CD4-positive, alpha-beta memory T cell (primary cell): ENCODE results near the gene LRIT2. TPM values are rescaled to one million over a fixed set of nuclear protein-coding genes. Genes with fewer than 3 reads are reported as not detected.

Experiments used
- CTCF ChIA-PET: fragments of 350-600 bp; sonication (Branson Sonifier 250); formaldehyde crosslinking; loops from one replicate; lab custom pipeline; 2021; ENCODE audit warnings: inconsistent platforms; ENCODE audit not compliant: partially characterized antibody; lab: Charles Lee
- POLR2A ChIA-PET: fragments of 350-600 bp; sonication (Branson Sonifier 250); formaldehyde crosslinking; loops from one replicate; lab custom pipeline; 2021; ENCODE audit not compliant: partially characterized antibody; lab: Charles Lee
- DNase-seq, 5 donors: peaks; one replicate each; pipeline versions ENCODE4 v3.0.0 to v3.0.0-alpha.2; 2020 to 2022; ENCODE audit warnings: mixed read lengths in 1 of 5
- H3K27ac ChIP-seq: one replicate; pipeline ENCODE4 v1.7.0; 2013; ENCODE audit warnings: low read depth, low read length
- H3K27me3 ChIP-seq: 2 replicates; pipeline ENCODE4 v1.7.0; 2013; ENCODE audit warnings: mild to moderate bottlenecking, low read length, moderate library complexity; ENCODE audit not compliant: insufficient read depth
- H3K36me3 ChIP-seq: 2 replicates; pipeline ENCODE4 v1.7.0; 2013; ENCODE audit warnings: mild to moderate bottlenecking, low read length, moderate library complexity; ENCODE audit not compliant: insufficient read depth
- H3K4me1 ChIP-seq: 2 replicates; pipeline ENCODE4 v1.7.0; 2013; ENCODE audit warnings: mild to moderate bottlenecking, low read length, moderate library complexity; ENCODE audit not compliant: insufficient read depth
- H3K4me3 ChIP-seq, 2 donors: one replicate each; pipeline ENCODE4 v1.7.0; 2013; ENCODE audit warnings: low read length in 2 of 2, mild to moderate bottlenecking in 1 of 2
- H3K9me3 ChIP-seq, 2 donors: one replicate each; pipeline ENCODE4 v1.7.0; 2013; ENCODE audit warnings: low read length in 2 of 2, control low read depth in 1 of 2; ENCODE audit not compliant: control insufficient read depth in 1 of 2
- H3K27ac Mint-ChIP-seq, 7 donors: one replicate each; pipeline ENCODE4 v1.8.0; 2020 to 2021; ENCODE audit warnings: mixed read lengths in 7 of 7, mild to moderate bottlenecking in 6 of 7, inconsistent platforms in 3 of 7, moderate library complexity in 3 of 7
- H3K27me3 Mint-ChIP-seq, 2 donors: one replicate each; pipeline ENCODE4 v1.8.0; 2020 to 2021; ENCODE audit warnings: mixed read lengths in 2 of 2
- H3K36me3 Mint-ChIP-seq, 2 donors: one replicate each; pipeline ENCODE4 v1.8.0; 2020 to 2021; ENCODE audit warnings: mixed read lengths in 2 of 2, inconsistent platforms in 1 of 2, mild to moderate bottlenecking in 1 of 2
- H3K4me1 Mint-ChIP-seq, 4 donors: one replicate each; pipeline ENCODE4 v1.8.0; 2020 to 2021; ENCODE audit warnings: mixed read lengths in 4 of 4, mild to moderate bottlenecking in 1 of 4
- H3K4me3 Mint-ChIP-seq, 8 donors: one replicate each; pipeline ENCODE4 v1.8.0; 2020 to 2021; ENCODE audit warnings: mixed read lengths in 8 of 8, mild to moderate bottlenecking in 7 of 8, moderate library complexity in 6 of 8, inconsistent platforms in 3 of 8
- H3K9me3 Mint-ChIP-seq, 8 donors: one replicate each; pipeline ENCODE4 v1.8.0; 2020 to 2021; ENCODE audit warnings: mixed read lengths in 8 of 8, mild to moderate bottlenecking in 5 of 8, inconsistent platforms in 3 of 8, moderate library complexity in 1 of 8
- intact Hi-C: fragments of 100-400 bp; cut with micrococcal nuclease; formaldehyde crosslinking; loops from one replicate; pipeline ENCODE4 v1.15.1; 2023
- polyA plus RNA-seq, 2 donors: library from polyadenylated mRNA; unstranded; fragments of 300-500 nt; fragmentation: Illumina TruSeq; gene quantifications; one replicate each; pipeline ENCODE4 v1.2.3, GENCODE V29; 2021
- total RNA-seq, 2 experiments: library from RNA; stranded (reverse); gene quantifications; one replicate each; pipeline ENCODE4 v1.2.3, GENCODE V29; 2021

The LRIT2 gene
- total RNA-seq (not detected), polyA plus RNA-seq (not detected)

- no peaks in the 10 kb centered on the region for H3K36me3 Mint-ChIP-seq
- H3K9me3 ChIP-seq: no peaks in the 10 kb centered on the region
- no peak within 1 kb of the TSS for H3K27ac ChIP-seq
- no peak within 1 kb of the TSS for H3K4me3 ChIP-seq
- H3K4me1 Mint-ChIP-seq: no peaks in the 10 kb centered on the region
- peaks cover 5 to 28% of the 10 kb centered on the region in 2 donors for H3K27me3 Mint-ChIP-seq
- POLR2A ChIA-PET: no interaction called here
- intact Hi-C loops: no loop called here
- no peaks in the 10 kb centered on the region for H3K4me1 ChIP-seq
- H3K4me3 Mint-ChIP-seq: no peak within 1 kb of the TSS
- peaks cover 0 to under 1% (median 0%) of the 10 kb centered on the region in 8 donors for H3K9me3 Mint-ChIP-seq
- H3K27me3 ChIP-seq: peaks cover 4% of the 10 kb centered on the region
- CTCF ChIA-PET: no interaction called here
- H3K36me3 ChIP-seq: no peaks in the 10 kb centered on the region
- DNase-seq: no peak
- no peak within 1 kb of the TSS for H3K27ac Mint-ChIP-seq
Measured at GRCh38 chr10:84225427-84226173, at the start of gene LRIT2. TSS of gene LRIT2 (minus strand) at chr10:84225544. CDS start at chr10:84225520, 24 bp downstream.

- ChIA-PET CTCF (interaction anchor here (11.3 kb wide), 1 partner anchor 267 kb away, joined by 326 read pairs; no protein-coding TSS in a partner anchor), POLR2A (no interaction called here)
- H3K4me3 ChIP-seq: no peak overlapping the region
- no peaks in the 10 kb centered on the region for H3K9me3 ChIP-seq
- no peak overlapping the region for H3K27ac ChIP-seq
- no peak for DNase-seq
- H3K4me1 ChIP-seq: no peaks in the 10 kb centered on the region
- no peaks in the 10 kb centered on the region for H3K27me3 ChIP-seq
- no peaks in the 10 kb centered on the region for H3K36me3 Mint-ChIP-seq
- no peaks in the 10 kb centered on the region for H3K9me3 Mint-ChIP-seq
- no peak overlapping the region for H3K27ac Mint-ChIP-seq
- H3K4me3 Mint-ChIP-seq: peak overlapping the region in 1 of 8 donors; percentile 3
- peaks cover 11 to 15% (median 14%) of the 10 kb centered on the region in 4 donors for H3K4me1 Mint-ChIP-seq
- H3K27me3 Mint-ChIP-seq: peaks cover 0 to 2% of the 10 kb centered on the region in 2 donors
- no peaks in the 10 kb centered on the region for H3K36me3 ChIP-seq
- intact Hi-C loops: no loop called here
Measured at GRCh38 chr10:84270708-84271107, 45.4 kb upstream of the LRIT2 start.

GRCh38 chr10:84269773-84270172 lies 44.4 kb upstream of the LRIT2 start:
- ChIA-PET POLR2A (no interaction called here), CTCF (interaction anchor here (0.9 to 11.3 kb wide), 4 partner anchors 16 to 268 kb away, joined by 3 to 326 read pairs (median 5); no protein-coding TSS in a partner anchor)
- no peaks in the 10 kb centered on the region for H3K36me3 ChIP-seq
- no peaks in the 10 kb centered on the region for H3K36me3 Mint-ChIP-seq
- no peaks in the 10 kb centered on the region for H3K27me3 ChIP-seq
- peaks cover 0 to 2% of the 10 kb centered on the region in 2 donors for H3K27me3 Mint-ChIP-seq
- no peak overlapping the region for H3K4me3 ChIP-seq
- H3K4me1 Mint-ChIP-seq: peaks cover 11 to 15% (median 14%) of the 10 kb centered on the region in 4 donors
- H3K9me3 ChIP-seq: no peaks in the 10 kb centered on the region
- no peaks in the 10 kb centered on the region for H3K4me1 ChIP-seq
- intact Hi-C loops: no loop called here
- no peak for DNase-seq
- H3K9me3 Mint-ChIP-seq: no peaks in the 10 kb centered on the region
- no peak overlapping the region for H3K4me3 Mint-ChIP-seq
- H3K27ac Mint-ChIP-seq: no peak overlapping the region
- H3K27ac ChIP-seq: no peak overlapping the region

GRCh38 chr10:84269162-84269561 lies 43.8 kb upstream of the LRIT2 start:
- H3K36me3 Mint-ChIP-seq: no peaks in the 10 kb centered on the region
- H3K9me3 ChIP-seq: no peaks in the 10 kb centered on the region
- intact Hi-C loops: no loop called here
- H3K27ac ChIP-seq: no peak overlapping the region
- ChIA-PET POLR2A (no interaction called here), CTCF (interaction anchor here (0.9 to 11.3 kb wide), 4 partner anchors 17 to 269 kb away, joined by 3 to 326 read pairs (median 5); no protein-coding TSS in a partner anchor)
- no peaks in the 10 kb centered on the region for H3K27me3 ChIP-seq
- H3K9me3 Mint-ChIP-seq: no peaks in the 10 kb centered on the region
- DNase-seq: no peak
- H3K27me3 Mint-ChIP-seq: peaks cover 2 to 4% of the 10 kb centered on the region in 2 donors
- H3K4me3 Mint-ChIP-seq: no peak overlapping the region
- peak overlapping the region in 1 of 7 donors; percentile 1 for H3K27ac Mint-ChIP-seq
- no peaks in the 10 kb centered on the region for H3K4me1 ChIP-seq
- H3K4me1 Mint-ChIP-seq: peaks cover 13 to 19% (median 15%) of the 10 kb centered on the region in 4 donors
- H3K4me3 ChIP-seq: no peak overlapping the region
- H3K36me3 ChIP-seq: no peaks in the 10 kb centered on the region

GRCh38 chr10:84267503-84268126 lies 42.3 kb upstream of the LRIT2 start:
- no peaks in the 10 kb centered on the region for H3K27me3 ChIP-seq
- peak; percentile 43 to 66 (median 54) for DNase-seq
- no peaks in the 10 kb centered on the region for H3K9me3 ChIP-seq
- intact Hi-C loops: loop anchor here (1.0 kb wide), 1 partner anchor 85 kb away; no protein-coding TSS in a partner anchor
- Mint-ChIP-seq H3K27me3 (peaks cover 7 to 11% of the 10 kb centered on the region in 2 donors), H3K4me1 (peaks cover 13 to 19% (median 15%) of the 10 kb centered on the region in 4 donors), H3K4me3 (no peak overlapping the region), H3K36me3 (no peaks in the 10 kb centered on the region), H3K9me3 (no peaks in the 10 kb centered on the region), H3K27ac (no peak overlapping the region)
- H3K4me1 ChIP-seq: no peaks in the 10 kb centered on the region
- H3K27ac ChIP-seq: no peak overlapping the region
- no peaks in the 10 kb centered on the region for H3K36me3 ChIP-seq
- ChIA-PET CTCF (interaction anchor here (0.7 to 11.3 kb wide), 19 partner anchors 9 to 296 kb away, joined by 3 to 326 read pairs (median 4); partner anchors contain the start of gene CCSER2), POLR2A (interaction anchor here (1.1 to 1.3 kb wide), 3 partner anchors 62 to 273 kb away, joined by 3 to 7 read pairs (median 4); no protein-coding TSS in a partner anchor)
- no peak overlapping the region for H3K4me3 ChIP-seq

GRCh38 chr10:84265418-84265817 lies 40.1 kb upstream of the LRIT2 start:
- CTCF ChIA-PET: interaction anchor here (0.9 to 11.3 kb wide), 10 partner anchors 9 to 273 kb away, joined by 3 to 326 read pairs (median 6); partner anchors contain the start of gene RGR
- no peak overlapping the region for H3K4me3 ChIP-seq
- POLR2A ChIA-PET: no interaction called here
- H3K4me1 ChIP-seq: no peaks in the 10 kb centered on the region
- Mint-ChIP-seq H3K4me3 (no peak overlapping the region), H3K27me3 (peaks cover 7 to 23% of the 10 kb centered on the region in 2 donors), H3K9me3 (no peaks in the 10 kb centered on the region), H3K36me3 (no peaks in the 10 kb centered on the region), H3K4me1 (peaks cover 8 to 15% (median 10%) of the 10 kb centered on the region in 4 donors), H3K27ac (no peak overlapping the region)
- intact Hi-C loops: loop anchor here (2.0 kb wide), 1 partner anchor 69 kb away; no protein-coding TSS in a partner anchor
- H3K27me3 ChIP-seq: no peaks in the 10 kb centered on the region
- DNase-seq: no peak
- no peaks in the 10 kb centered on the region for H3K9me3 ChIP-seq
- H3K36me3 ChIP-seq: no peaks in the 10 kb centered on the region
- no peak overlapping the region for H3K27ac ChIP-seq
